Measurements from ENCODE around the gene SNIP1. TPM values are rescaled to one million over a fixed set of nuclear protein-coding genes. Genes with fewer than 3 reads are reported as not detected.
"Not testable (repeated sequence)": the region's sequence is repeated elsewhere in the genome, so short reads cannot be mapped to it uniquely, and the experiment has no call there.

Gene SNIP1
- total and polyA plus RNA-seq, 5 experiments from 2014 or later, result 3.6 to 36.9 (median 5.5) TPM

- Mint-ChIP-seq H3K4me3 (no peak overlapping the region), H3K36me3 (peaks cover 6 to 94% (median 24%) of the 10 kb centered on the region in 3 donors), H3K27ac (peak overlapping the region in 1 of 10 donors; percentile 34), H3K9me3 (no peaks in the 10 kb centered on the region), H3K4me1 (no peaks in the 10 kb centered on the region), H3K27me3 (no peaks in the 10 kb centered on the region)
- ATAC-seq, result no peak
- POLR2A ChIA-PET, result no interaction called here
- no peak for DNase-seq
These were observed 20.9 kb upstream of the SNIP1 start for GRCh38 chr1:37574834-37575480.

DNA sequence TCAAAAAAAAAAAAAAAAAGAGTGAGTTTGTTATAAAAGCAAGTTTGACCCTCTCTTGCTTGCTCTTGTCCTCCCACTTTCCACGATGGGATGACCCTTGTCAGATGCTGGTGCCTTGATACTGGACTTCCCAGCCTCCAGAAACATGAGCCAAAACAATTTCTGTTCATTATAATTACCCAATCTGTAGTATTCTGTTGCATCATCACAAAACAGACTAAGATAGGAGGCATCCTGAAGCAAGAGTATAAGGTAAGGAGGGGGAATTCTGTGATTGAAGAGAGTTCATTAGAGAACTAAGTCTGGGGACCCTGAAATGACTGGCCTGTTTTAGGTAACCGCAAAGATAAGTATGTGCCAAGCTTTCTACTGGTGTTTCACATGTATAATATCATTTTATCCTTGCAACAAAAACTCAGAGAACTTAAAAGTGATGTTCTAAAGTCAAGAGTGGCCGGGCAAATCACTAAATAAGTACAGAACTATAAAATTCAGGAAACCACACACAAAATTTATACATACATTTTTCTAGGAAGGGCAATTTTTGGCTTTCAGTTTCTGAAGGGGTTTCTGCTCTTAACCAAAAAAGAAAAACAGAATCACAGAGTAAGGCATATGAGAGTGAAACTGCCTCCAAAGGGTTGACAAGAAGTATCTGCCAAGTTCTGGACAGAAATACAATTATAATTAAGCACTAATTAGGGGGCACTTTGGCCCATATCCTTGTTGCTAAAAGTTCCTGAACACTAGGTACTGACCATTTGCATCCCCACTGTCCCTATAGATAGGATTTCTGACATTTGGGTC lies 16.6 kb upstream of the SNIP1 start:
- H3K27me3 Mint-ChIP-seq, result no peaks in the 10 kb centered on the region
- H3K9me3 Mint-ChIP-seq, result no peaks in the 10 kb centered on the region
- no peaks in the 10 kb centered on the region for H3K4me1 Mint-ChIP-seq
- POLR2A ChIA-PET, result no interaction called here
- H3K4me3 Mint-ChIP-seq, result no peak overlapping the region
- peaks cover 0 to 98% (median 29%) of the 10 kb centered on the region in 3 donors for H3K36me3 Mint-ChIP-seq
- H3K27ac Mint-ChIP-seq, result peak overlapping the region in 2 of 10 donors; percentile 6 to 72
- DNase-seq (no peak), ATAC-seq (no peak)

DNA sequence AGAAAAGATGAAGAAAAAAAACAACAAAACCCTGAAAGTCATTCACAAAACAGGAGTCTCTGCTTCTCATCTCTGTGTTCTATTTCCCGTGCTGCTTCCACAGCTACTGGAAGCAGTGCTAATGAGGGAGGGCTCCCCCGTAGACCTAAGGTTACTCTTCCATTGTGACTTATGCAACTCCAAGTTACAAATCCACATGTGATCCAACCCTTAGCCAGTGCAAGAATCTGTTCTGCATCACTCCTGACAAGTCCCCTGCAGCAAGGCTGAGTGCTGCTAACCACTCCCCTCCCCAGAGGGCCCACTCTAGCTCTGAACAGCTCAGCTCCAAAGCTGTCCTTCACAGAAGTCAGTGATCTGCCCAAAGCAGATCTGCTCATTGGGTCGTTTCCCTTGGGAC lies 12.9 kb upstream of the SNIP1 start:
- H3K27ac Mint-ChIP-seq, result peak overlapping the region in 3 of 10 donors; percentile 6 to 57 (median 56)
- DNase-seq, result no peak
- no peak overlapping the region for H3K4me3 Mint-ChIP-seq
- no peaks in the 10 kb centered on the region for H3K27me3 Mint-ChIP-seq
- POLR2A ChIA-PET, result no interaction called here
- no peaks in the 10 kb centered on the region for H3K9me3 Mint-ChIP-seq
- no peaks in the 10 kb centered on the region for H3K4me1 Mint-ChIP-seq
- ATAC-seq, result no peak
- H3K36me3 Mint-ChIP-seq, result peaks cover 0 to 76% (median 23%) of the 10 kb centered on the region in 3 donors

GRCh38 chr1:37564892-37565291 lies 10.8 kb upstream of the SNIP1 start:
- H3K4me1 Mint-ChIP-seq, result no peaks in the 10 kb centered on the region
- DNase-seq (no peak), ATAC-seq (no peak)
- H3K9me3 Mint-ChIP-seq, result no peaks in the 10 kb centered on the region
- H3K36me3 Mint-ChIP-seq, result peaks cover 0 to 55% (median 20%) of the 10 kb centered on the region in 3 donors
- no peaks in the 10 kb centered on the region for H3K27me3 Mint-ChIP-seq
- peak overlapping the region in 2 of 10 donors; percentile 24 to 57 for H3K27ac Mint-ChIP-seq
- POLR2A ChIA-PET, result no interaction called here
- no peak overlapping the region for H3K4me3 Mint-ChIP-seq

- H3K27ac Mint-ChIP-seq, result no peak overlapping the region
- DNase-seq (no peak), ATAC-seq (no peak)
- POLR2A ChIA-PET, result no interaction called here
- H3K36me3 Mint-ChIP-seq, result peaks cover 0 to 36% (median 8%) of the 10 kb centered on the region in 3 donors
- no peaks in the 10 kb centered on the region for H3K9me3 Mint-ChIP-seq
- H3K4me1 Mint-ChIP-seq, result peaks cover 0 to 2% (median 0%) of the 10 kb centered on the region in 4 donors
- H3K4me3 Mint-ChIP-seq, result no peak overlapping the region
- peaks cover 0 to 2% (median 1%) of the 10 kb centered on the region in 5 donors for H3K27me3 Mint-ChIP-seq
These were observed 8.9 kb upstream of the SNIP1 start for GRCh38 chr1:37562984-37563383.

DNA sequence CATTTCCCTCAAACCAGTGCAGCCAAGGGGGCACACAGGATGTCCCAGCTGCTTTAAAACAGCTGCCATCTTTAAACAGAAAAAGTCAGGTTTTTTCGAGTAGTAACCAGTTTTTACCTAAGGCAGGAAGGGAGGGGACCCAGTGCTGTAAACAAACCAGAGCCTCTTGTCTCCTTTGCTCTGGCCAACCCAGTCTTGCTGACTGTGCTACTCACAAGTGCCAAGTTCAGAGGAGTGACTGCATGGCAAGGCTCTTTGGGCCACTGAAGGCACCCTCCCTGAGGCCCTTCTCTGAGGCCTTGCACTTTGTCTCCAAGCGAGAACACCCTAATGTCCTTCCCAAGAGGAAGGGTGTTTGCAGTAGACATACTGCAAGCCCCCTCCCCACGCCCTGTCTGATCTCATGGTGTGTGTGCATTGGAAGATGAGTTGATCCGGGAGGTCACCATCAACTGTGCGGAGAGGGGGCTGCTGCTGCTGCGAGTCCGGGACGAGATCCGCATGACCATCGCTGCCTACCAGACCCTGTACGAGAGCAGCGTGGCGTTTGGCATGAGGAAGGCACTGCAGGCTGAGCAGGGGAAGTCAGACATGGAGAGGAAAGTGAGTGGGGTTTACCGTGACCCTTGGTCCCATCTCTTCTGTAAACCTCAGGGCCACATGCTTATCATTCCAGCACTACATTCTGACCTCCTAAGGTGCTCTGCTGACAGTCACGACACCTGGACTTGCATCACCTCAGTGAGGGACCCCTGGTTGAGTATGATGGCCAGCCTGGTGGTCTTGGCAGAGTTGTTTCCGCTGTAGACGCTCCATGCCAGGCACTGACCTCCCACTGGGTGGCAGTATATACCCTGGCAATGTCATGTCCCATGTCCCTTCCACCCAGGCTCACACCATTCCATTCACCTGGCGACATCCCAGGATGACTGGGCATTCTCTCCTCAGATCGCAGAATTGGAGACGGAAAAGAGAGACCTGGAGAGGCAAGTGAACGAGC lies 7.3 kb upstream of the SNIP1 start:
- POLR2A ChIA-PET, result no interaction called here
- DNase-seq, result peak in 4 of 10 donors; percentile 1 to 26 (median 22)
- Mint-ChIP-seq H3K27me3 (peaks cover 0 to 9% (median 5%) of the 10 kb centered on the region in 5 donors), H3K27ac (peak overlapping the region in 1 of 10 donors; percentile 90), H3K9me3 (no peaks in the 10 kb centered on the region), H3K4me3 (no peak overlapping the region), H3K36me3 (peaks cover 0 to 20% (median 4%) of the 10 kb centered on the region in 3 donors), H3K4me1 (peaks cover 0 to 5% (median 0%) of the 10 kb centered on the region in 4 donors)
- peak; percentile 35 to 58 for ATAC-seq

DNA sequence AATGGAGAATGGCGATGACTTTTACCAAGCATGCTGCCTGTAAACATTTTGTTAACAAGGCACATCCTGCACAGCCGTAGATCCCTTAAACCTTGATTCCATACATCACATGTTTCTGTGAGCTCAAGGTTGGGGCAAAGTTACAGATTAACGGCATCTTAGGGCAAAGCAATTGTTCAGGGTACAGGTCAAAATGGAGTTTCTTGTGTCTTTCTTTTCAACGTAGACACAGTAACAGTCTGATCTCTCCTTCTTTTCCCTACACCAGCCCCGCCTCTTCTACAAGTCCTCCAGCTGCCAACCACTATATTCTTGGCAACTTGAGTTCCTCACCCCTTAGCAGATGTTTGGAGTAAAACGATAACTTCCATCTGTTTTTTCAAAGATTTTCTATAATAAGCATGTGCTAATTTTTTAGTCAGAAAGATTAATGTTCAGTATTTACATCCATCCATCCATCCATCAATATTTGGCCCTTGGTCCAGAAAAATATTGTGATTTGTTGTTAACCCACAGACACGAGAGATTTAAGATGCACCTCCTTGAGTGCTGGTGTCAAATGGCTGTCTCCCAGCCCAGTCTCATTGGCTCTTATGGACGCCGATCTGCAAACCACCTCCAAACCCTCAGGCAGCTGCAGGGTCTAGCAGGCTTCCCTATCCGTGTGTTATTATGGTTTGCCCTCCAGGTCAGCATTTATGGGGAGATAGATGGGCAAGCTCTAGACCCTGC lies 6.5 kb upstream of the SNIP1 start:
- ATAC-seq, result no peak
- Mint-ChIP-seq H3K27me3 (peaks cover 0 to 10% (median 5%) of the 10 kb centered on the region in 5 donors), H3K9me3 (no peaks in the 10 kb centered on the region), H3K4me3 (no peak overlapping the region), H3K36me3 (peaks cover 0 to 12% (median 3%) of the 10 kb centered on the region in 3 donors), H3K4me1 (peaks cover 0 to 5% (median 0%) of the 10 kb centered on the region in 4 donors), H3K27ac (peak overlapping the region in 2 of 10 donors; percentile 13 to 41)
- POLR2A ChIA-PET, result no interaction called here
- no peak for DNase-seq

DNA sequence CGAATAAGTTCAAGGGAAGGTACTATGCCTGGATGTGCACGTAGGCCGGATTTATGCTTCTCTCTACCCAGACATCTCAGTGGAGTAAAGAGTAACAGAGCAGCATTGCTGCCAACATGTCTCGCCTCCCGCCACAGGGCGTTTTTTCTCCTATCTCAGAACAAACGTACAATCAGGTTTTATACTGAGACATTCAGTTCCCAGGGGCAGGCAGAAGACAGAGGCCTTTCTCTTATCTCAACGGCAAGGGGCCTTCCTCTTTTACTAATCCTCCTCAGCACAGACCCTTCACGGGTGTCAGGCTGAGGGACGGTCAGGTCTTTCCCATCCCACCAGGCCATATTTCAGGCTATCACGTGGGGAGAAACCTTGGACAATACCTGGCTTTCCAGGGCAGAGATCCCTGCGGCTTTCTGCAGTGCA lies 5.9 kb upstream of the SNIP1 start:
- POLR2A ChIA-PET, H3K4me3 Mint-ChIP-seq, ATAC-seq, H3K9me3 Mint-ChIP-seq, H3K27me3 Mint-ChIP-seq, H3K4me1 Mint-ChIP-seq, DNase-seq, H3K36me3 Mint-ChIP-seq: not testable (repeated sequence)
- H3K27ac Mint-ChIP-seq, result peak overlapping the region in 1 of 10 donors; percentile 79

DNA sequence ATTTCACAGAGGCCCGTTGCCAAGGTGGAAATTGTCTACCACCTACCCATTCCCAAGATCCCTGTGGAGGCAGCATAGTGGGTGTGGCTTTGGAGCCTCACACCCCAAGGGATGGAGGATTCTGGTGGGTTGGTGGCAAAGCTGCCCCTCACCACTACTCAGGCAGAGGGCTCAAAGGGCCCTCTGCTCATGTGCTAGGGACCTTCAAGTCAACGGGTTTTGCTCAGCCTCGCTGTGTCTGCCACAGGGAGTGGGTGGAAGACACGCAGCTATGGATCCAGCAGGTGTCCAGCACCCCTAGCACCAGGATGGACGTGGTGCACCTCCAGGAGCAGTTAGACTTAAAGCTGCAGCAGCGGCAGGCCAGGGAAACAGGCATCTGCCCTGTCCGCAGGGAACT lies 5.0 kb upstream of the SNIP1 start:
- ATAC-seq (no peak), DNase-seq (no peak)
- Mint-ChIP-seq H3K9me3 (no peaks in the 10 kb centered on the region), H3K36me3 (peaks cover 0 to under 1% (median 0%) of the 10 kb centered on the region in 3 donors), H3K27me3 (peaks cover 0 to 10% (median 5%) of the 10 kb centered on the region in 5 donors), H3K4me1 (peaks cover 4 to 7% (median 4%) of the 10 kb centered on the region in 4 donors), H3K27ac (peak overlapping the region in 2 of 10 donors; percentile 9 to 79), H3K4me3 (no peak overlapping the region)
- POLR2A ChIA-PET, result no interaction called here

DNA sequence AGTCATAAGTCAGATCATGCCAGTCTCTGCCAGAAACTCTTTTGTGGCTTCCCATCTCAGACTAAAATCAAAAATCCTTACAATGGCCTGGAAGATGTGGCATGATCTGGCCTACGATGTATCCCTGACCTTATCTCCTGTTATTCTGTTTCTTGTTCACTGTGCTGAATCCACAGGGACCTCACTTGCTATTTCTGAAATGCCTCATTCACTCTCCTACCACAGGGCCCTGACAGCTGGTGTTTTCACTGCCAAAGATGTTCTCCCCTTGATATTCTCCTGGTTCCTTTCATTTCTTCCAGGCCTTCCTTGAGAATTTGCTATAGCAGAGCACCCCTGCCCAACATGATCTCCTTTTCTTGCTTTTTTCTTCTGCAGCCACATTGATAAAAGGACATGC lies 4.3 kb upstream of the SNIP1 start:
- peak overlapping the region in 2 of 10 donors; percentile 9 to 44 for H3K27ac Mint-ChIP-seq
- POLR2A ChIA-PET, result no interaction called here
- DNase-seq (no peak), ATAC-seq (no peak)
- peaks cover 0 to 3% (median 0%) of the 10 kb centered on the region in 3 donors for H3K36me3 Mint-ChIP-seq
- H3K9me3 Mint-ChIP-seq, result no peaks in the 10 kb centered on the region
- peaks cover 0 to 10% (median 5%) of the 10 kb centered on the region in 5 donors for H3K27me3 Mint-ChIP-seq
- H3K4me3 Mint-ChIP-seq, result no peak overlapping the region
- peaks cover 8 to 10% (median 9%) of the 10 kb centered on the region in 4 donors for H3K4me1 Mint-ChIP-seq

DNA sequence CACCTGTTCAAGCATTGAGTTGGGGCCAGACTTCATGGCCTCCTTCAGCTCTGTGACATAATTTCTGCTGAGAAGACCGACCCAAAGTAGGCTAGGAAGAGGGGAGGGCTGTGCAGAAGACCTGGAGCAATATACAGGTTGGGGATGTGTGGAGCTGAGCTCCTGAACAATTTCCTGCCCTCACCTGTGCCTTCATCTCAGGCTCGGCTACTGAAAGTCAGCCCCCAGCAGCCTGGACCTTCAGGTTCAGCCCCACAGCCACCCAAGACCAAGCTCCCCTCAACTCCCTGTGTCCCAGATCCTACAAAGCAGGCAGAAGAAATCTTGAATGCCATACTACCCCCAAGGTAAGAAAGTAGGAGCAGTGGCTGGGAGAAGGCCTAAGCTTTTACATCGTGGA lies 3.3 kb upstream of the SNIP1 start:
- no peaks in the 10 kb centered on the region for H3K9me3 Mint-ChIP-seq
- no peak for ATAC-seq
- DNase-seq, result no peak
- H3K4me1 Mint-ChIP-seq, result peaks cover 15 to 20% (median 19%) of the 10 kb centered on the region in 4 donors
- POLR2A ChIA-PET, result no interaction called here
- no peak overlapping the region for H3K27ac Mint-ChIP-seq
- no peak overlapping the region for H3K4me3 Mint-ChIP-seq
- H3K27me3 Mint-ChIP-seq, result peaks cover 0 to 10% (median 5%) of the 10 kb centered on the region in 5 donors
- peaks cover 0 to 10% (median 0%) of the 10 kb centered on the region in 3 donors for H3K36me3 Mint-ChIP-seq

Data from naive thymus-derived CD8-positive, alpha-beta T cell (primary cell).